Effector CD4-positive, alpha-beta T cell (primary cell): ENCODE data around the gene PRDM5.
"Not testable (repeated sequence)": the region's sequence is repeated elsewhere in the genome, so short reads cannot be mapped to it uniquely, and the experiment has no call there.

Source experiments
- DNase-seq: peaks from one replicate; pipeline ENCODE4 v3.0.0-alpha.2; 2020

Gene PRDM5

DNA sequence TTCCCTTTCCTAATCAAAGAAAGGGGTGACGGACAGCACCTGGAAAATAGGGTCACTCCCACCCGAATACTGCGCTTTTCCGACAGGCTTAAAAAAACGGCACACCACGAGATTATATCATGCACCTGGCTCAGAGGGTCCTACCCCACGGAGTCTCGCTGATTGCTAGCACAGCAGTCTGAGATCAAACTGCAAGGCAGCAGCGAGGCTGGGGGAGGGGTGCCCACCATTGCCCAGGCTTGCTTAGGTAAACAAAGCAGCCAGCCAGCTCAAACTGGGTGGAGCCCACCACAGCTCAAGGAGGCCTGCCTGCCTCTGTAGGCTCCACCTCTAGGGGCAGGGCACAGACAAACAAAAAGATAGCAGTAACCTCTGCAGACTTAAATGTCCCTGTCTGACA, 180.9 kb downstream of the PRDM5 start:
- DNase-seq = not testable (repeated sequence)

DNA sequence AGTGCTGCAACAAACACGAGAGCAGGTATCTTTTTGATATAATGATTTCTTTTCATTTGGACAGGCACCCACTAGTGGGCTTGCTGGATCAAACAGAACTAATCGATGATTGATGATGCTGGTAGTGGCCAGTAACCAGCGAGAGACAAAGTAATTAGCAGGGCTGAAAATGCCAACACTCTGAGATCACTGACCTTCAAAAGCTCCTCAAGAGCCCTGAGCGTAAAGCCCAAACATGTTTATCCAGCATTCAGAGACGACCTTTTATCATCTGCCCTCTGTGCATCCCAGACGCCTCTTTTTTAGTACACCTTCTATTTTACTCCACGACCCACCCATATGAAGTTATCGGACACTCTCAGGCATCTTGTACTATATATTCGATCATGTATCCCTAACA, 186.2 kb downstream of the PRDM5 start:
- no peak for DNase-seq

DNA sequence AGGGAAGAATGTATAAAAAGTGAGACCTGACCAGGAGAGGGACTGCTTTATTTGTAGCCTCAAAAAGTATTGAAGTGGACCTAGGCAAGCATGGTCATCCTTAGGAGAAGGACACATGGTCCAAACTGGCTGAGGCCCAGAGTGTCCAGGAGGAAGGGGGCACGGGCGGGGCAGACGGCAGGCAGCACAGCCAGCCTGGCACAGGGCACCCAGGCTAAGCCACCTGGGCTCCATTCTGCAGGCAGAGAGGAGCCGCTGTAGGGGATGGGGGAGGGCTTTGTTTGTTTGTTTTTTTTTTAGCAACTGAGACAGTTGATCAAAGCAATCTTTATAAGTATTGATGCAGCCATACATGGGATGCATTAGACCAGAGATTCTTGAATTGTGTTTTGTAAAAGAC, 188.6 kb downstream of the PRDM5 start:
- DNase-seq = no peak

DNA sequence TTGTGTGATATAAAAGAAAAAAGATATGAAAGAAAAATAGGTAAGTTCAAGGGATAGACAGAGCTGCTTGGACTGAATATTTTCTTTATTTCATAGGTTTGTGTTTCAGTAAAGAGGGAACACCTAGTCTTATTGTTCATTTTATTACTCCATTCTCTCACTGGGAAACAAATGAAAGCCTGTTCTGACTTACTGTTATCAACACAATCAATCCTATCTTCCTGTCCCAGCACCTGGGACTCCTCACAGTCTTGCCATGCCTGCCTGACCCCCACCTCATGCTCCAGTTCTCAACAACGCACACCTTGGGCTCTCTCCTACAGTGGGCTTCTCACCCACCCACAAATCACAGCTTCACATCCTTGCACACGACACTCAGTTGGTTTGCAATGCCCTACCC, 189.5 kb downstream of the PRDM5 start:
- DNase-seq = no peak

DNA sequence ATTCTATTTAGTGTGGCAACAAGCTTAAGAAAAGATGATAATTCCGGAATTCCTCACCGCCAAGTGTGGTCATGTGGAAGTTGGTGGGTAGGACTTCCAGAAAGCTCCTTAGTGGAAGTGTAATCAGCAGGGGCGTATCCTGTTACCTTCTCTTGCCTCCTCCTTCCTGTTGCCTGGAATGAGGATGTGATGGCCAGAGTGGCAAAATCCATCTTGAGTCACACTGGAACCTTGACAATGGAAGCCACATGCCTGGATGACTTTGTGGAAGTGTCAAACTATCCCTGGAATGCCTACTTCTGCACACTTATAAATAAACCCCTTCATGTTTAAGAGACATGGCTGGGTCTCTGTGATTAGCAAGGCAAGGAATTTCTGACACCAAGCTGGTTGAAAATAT, 191.0 kb downstream of the PRDM5 start:
- no peak for DNase-seq

DNA sequence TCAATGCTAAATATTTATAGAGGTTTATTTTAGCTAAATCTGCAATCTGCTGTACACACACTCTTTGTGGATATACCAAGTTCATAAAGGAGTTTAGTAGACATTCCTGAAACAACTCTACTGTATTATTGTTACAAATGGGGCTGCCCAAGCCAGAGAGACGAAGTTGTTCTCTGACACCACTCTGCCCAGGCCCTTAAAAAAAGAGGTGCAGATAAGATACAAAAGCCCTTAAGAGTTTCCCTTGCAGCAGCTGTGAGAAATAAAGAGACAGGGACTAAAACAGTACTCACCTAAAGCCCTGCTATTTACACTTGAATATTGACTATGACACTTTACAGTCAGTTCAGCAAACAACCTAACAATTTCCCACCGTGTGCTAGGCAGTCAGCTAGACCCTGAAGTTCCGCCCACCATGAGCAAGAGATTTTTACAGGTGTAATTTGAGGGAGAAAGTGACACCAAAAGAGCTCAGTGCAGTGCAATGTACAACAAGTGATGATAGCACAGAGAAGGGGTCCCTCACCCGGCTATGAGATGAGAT, 191.7 kb downstream of the PRDM5 start:
- DNase-seq = no peak

DNA sequence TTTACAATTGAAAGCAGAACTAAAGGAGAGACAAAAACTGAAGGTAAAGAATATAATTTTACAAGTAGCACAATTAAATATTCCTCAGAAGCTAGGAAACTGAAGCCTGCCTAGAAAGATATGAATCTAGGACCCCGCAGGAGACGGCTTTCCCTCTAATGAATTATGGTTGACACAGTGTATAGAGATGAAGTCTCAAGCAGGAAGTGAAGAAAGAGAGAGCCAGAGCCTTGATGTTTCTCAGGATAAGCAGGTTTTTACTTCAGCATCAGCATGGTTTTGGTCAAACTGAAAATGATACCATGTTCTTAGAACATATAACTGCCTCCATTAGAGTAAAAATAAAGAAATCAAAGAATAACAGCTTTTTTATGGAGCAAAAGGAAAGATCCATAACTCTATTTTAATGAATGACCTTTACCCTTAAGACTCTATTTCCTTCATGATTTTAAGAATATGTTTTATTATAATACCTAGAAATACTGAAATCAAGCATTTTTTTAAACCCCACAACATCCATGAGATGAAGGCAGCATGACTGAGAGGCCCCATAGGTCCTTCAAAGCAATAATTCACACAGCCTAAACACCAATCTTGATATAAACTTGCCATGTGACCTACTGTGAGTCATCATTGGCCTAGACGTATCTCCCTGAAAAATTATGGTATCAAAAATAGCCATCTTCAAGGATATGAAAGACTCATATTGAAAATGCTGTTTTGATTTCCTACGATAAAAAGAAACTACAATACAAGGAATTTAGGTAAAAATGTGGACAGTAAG, 193.4 kb downstream of the PRDM5 start:
- DNase-seq = no peak

DNA sequence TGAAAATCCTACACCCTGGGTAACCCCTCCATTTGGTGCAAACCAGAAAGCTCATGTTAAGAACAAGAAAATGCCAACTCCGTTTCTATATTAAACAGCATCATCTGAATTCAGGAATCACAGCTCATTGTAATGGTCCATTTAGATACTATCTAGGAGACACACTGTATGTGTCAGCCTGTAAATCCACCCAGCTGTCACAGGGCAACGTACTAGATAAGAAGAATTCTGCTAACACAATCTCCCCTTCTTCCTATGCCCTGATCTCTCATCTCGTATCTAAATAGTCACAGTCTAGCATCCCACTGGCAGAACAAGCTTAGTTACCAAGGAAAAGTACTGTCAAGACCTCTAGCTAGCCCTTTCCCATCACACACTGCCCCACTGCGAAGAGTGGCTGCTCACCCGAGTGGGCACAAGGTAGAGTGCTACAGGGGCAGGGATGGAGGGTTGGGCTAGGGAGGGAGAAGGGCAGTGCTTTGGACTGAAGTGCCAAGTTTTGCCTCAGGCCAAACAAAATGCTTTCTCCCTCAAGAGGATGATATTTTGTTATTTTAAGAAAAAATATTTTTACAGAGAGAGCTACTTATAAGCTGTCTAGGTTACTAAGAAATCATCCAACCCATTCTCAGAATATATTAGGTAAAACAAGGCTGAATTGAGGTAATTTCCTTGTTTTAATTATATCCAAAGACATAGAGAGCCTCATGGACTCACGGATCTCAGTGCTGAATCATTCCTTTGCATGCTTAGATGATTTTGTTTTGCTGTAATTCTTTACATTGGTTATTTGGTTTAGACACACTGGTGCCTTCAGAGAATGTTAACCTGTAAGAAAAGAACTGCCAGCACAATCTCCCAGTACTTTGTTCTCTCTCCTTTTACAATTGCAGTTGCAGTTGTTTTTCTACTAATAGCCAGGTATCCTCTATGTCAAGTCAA, 196.6 kb downstream of the PRDM5 start:
- DNase-seq = no peak

DNA sequence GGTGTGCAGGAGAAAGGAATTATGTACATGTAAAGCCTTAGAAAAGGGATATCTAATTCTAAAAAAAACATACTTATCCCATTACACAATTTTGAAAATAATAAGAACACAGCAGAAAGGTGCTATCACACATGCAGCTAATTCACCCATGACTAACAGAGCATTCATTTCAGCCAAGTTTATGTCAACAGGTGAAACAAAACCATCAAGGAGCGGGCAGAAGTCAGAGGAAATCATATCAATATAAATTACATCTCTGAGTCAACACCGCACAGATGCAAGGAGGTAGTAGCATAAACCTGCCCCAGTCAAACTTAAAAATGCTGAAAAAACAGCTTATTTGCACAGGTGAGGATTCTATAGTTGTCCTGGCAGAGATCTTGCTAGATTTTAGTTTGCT, 197.9 kb downstream of the PRDM5 start:
- no peak for DNase-seq

DNA sequence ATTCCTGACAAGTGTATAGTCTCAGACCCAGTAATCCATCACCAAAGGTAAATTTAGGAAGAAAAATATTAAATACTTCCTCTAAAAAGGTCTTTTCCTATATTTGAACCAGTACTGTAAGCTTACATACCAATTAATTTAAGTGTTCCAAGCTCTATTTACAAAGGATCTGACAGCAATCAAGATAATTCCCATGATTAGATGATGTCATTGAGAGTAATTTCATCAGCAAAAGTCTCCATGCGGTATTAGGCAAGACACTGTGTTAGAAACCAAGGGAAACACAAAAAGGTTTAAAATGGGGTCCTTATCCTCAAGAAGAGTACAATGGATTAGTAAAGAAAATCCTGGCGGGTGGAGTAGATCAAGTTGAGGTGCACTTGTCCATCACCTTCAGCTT, 198.5 kb downstream of the PRDM5 start:
- no peak for DNase-seq

DNA sequence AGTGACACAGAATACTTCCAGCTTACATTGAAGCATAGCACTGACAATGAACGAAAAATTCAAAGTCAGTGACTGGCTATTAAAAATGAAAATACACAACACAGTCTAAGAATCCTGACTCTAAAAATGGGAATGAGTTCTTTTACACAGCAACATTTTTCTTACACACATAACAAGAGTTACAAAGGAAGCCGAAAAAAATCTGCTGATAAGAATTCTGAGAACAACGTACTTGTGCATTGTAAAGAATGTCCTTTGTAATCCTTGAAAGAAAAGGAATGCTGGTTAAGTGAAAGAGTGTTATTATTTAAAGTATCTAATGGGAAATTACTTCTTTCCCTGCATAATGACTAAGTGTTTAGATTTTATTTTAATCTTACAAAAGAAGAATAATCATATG, 199.4 kb downstream of the PRDM5 start:
- DNase-seq = no peak

DNA sequence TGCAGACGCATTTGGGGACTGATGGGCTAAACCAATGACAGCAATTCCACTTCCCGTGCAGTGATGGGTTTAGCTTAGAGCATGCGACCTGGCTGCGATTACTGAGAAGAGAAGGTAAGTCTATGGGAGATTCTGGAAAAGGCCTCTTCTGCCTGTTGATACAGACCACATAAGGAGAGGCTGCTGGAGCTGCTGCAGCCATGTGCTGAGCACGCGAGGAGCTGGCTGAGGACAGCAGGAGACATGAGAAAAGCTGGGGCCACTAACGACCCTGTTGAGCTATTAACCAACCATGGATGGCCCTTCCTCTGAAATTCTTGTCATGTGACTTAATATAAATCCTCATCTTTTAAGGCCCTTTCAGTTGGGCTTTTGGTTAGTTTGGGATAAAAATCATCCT, 199.9 kb downstream of the PRDM5 start:
- no peak for DNase-seq

DNA sequence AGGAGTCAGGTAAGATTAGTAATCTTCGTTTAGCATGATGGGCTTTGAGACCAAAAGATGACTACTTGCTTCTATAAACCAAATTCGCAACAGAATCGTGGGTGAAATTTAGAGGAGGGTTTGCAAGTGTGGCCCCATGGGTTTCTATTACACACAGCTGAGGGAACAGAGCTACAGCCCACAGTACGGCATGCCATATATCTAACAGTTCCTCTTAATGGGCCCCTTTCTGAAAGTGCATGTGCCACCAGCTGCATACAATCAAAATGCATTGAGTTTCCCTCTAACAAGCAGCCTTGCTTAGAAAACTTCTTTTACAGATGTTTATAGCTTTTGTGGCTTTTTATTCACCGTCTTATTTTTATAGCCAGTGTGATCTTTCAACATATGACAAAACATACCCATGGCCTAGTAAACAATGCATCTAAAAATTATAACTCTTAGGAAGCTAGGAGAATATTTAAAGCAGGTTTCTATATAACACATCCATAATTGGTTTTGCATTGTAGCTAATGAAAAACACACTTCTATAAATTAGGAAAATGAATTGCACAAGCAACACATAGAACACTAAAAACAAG, 202.1 kb downstream of the PRDM5 start:
- no peak for DNase-seq

DNA sequence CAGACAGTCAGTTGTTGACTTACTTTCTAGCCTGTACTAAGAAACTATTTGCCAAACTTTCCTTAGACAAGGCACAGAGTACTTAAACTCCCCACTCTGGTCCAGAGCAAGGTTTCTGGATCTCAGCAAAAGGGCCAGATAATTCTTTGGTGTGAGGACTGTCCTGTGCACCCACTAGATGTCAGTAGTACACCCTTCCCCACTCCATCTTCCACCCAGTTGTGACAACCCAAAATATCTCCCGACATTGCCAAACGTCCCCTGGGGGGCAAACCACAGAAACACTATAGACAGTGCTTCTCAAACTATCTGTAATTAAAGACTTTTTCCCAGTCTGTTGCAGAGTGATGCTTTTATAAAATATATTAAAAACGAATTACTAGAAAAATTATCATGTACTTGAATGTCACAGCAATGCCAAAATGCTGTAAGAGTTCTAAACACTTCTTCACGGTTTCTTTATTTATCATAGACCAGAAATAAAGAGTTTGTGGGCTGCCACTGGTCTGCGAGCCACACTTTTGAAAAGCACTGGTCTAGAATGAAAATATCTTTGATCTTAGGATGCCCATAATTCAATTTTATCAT, 203.5 kb downstream of the PRDM5 start:
- DNase-seq = no peak

DNA sequence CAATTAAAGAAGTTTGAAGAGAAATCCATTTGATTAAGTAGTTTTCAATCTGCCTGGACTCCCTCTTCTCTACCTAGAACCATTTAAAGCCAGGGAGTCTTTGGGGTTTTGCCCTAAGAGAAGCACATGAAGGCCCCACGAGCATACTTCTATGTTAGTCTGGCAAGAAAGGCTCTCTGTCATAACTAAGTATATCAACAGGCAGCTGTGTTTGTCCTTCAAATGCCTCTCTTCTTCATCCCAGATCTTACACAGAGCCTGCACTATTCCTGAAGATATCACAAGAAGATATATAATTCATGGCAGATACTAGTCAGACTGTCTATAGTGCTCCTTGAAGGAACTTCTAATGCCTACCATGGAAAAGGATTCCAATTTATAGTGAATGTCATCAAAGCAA, 206.2 kb downstream of the PRDM5 start:
- no peak for DNase-seq

DNA sequence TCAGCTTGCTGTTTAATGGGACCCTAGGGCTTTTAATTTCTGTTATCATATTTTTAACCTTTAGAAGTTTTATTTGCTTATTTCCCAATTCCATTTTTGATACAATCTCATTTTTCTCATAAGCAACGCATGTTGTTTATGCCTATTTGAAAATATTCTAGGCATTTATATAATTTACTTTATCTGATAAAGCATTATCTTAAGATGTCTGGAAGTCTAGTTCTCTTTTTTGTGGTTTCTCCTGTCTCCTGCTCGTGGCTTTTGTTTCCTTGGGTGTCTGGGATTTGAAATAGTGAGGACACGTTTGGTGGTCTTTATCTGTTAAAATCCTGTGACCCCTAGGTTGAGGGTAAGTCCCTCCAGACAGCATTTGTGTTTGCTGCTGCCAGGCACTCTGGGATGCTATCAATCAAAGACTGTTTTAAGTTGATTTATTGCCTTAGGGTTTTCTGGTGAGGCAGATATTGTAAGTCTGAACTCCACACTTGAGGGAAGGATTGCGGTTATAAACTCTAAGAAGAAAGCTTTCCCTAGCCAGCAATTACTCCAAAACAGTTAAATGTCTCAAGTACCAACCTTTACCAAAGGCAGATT, 208.0 kb downstream of the PRDM5 start:
- no peak for DNase-seq

DNA sequence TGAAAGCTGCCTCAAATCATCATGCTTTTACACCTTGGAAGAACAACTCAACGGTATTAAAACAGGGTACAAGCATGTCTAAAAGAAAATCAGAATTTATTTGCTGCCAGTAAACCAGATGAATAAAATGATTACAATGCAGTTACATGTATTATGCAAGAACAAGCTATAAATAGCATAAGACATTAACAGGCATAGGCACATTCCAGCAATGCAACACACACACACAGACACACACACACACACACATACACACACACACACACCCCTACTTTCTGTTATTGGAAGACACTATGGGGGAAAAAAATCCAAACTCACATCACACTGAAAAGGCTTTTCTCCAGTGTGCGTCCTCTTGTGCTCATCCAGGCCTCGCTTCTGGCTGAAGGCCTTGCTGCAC, 212.5 kb downstream of the PRDM5 start:
- DNase-seq = no peak

DNA sequence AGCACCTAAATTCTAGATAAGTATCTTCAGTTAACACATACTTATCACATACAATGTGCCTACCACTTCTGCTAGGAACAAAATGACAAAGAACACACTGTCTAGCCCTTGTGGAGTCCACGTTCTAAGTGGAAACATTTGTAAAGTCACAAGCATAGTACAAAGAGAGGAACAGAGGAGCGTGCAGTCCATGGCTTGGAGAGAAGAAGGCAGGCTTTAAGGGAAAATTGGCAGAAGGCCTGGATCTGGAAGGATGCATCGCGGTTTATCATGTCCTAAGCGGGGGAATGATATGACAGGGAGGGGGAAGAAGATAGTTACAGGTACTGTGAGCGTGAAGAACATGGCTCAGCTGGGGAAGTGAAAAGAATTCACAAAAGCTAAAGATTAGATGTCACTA, 218.0 kb downstream of the PRDM5 start:
- DNase-seq = no peak

DNA sequence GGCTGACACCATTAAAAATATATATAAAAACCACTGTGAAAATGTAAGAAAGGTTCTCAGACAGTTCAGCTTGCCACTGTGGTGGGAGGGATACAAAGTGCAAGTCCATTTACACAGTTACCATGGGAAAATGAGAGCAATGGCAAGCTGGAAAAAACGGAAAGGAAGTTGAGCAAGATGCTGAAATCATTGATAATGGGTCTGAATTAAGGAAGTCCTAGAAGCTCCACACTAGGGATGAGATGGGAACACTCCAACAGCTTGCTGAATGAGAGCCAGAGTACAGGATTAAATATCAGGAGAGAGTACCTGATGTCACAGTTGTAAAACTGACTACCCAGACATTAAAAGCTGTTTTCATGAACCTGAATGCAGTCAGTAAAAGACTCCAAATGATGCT, 218.6 kb downstream of the PRDM5 start:
- no peak for DNase-seq

DNA sequence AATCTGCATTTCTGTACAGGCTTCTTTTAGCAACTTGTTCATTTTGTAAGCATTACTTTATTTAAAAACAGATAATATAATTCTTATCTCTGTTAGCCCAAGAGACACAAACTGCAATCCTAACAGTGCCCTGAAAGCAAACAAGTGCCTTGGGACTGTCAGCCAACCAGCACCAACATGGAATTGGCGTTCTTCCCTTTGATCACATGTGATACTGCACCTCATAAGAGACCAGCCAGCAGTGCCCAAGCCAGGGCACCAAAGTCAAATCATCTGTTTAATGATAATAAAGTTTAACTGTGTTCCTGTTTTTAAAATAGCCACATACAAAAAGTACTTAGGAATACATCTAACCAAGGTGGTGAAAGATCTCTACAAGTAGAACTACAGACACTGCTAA, 223.2 kb downstream of the PRDM5 start:
- DNase-seq = no peak

DNA sequence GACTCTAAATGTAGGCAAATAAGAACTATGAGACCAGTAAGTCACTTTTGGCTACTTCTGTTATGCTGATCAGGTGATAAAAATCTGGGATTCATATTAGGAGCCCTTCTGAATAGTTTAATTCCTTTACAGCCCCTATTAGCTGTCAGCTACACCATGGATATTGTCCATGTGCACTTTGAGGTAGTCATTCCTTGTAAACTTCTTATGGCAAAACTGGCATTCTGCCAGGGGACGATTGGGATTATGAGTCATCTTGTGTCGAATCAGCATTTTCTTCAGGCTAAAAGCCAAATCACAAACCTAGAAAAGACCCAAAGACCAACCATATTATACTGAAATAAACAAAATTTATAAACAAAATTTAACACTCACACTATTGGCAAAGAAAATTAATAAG, 227.6 kb downstream of the PRDM5 start:
- no peak for DNase-seq

DNA sequence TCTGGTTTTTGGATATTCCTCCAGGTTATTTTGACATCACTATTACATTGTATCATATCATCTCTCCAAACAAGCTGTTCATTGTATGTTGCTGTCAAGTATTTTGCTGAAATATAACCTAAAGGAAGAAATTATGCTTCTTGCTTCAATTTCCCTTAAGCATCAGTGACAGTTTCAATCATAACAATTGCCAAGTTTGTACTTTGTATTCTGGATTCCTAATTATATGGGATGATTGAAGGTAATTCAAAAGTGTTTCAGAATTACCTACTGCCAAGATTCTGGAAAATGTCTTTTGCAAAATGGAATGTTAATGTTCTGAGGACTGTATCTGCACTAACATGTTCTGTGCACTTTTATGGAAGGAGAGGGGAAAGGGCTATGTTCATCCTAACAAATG, 228.7 kb downstream of the PRDM5 start:
- no peak for DNase-seq

DNA sequence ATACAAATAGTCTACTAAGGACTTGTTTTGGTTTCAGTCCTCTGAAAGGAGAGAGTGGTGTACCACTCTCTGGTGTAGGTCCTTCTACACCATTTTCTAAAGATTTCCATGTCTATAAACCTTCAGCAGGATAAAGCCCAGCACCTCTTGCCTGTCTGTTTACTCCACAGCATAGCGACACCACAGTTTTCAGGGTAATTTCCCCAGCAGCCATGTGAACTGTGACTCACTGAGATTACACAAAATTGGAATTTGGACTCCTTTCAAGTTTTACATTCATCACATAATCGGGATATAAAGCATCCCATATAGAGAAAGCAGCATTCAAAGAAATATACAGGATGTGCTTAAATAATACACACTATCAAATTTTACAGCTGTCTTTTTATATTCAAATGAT, 229.6 kb downstream of the PRDM5 start:
- DNase-seq = no peak
